GM20431 (cell line): ENCODE data around the gene ZNF469.
"Not testable (repeated sequence)": the region's sequence is repeated elsewhere in the genome, so short reads cannot be mapped to it uniquely, and the experiment has no call there.

ENCODE experiments used
- in situ Hi-C: fragments of 300-500 bp; cut with MseI, MboI; formaldehyde crosslinking; loops from one replicate; pipeline ENCODE4 v1.15.0; 2020; ENCODE audit warnings: low sequenced_read_pairs; ENCODE audit not compliant: unreplicated experiment

The ZNF469 gene

GRCh38 chr16:88356727-88357199 lies 26.0 kb upstream of the ZNF469 start:
- in situ Hi-C loops = no loop called here

GRCh38 chr16:88357317-88358022 lies 25.3 kb upstream of the ZNF469 start:
- in situ Hi-C loops = no loop called here

- in situ Hi-C loops = no loop called here
These were observed 24.7 kb upstream of the ZNF469 start for GRCh38 chr16:88358023-88358420.

- in situ Hi-C loops = no loop called here
These were observed 23.8 kb upstream of the ZNF469 start for GRCh38 chr16:88359008-88359407.

GRCh38 chr16:88360401-88360800 lies 22.4 kb upstream of the ZNF469 start:
- in situ Hi-C loops = not testable (repeated sequence)

- in situ Hi-C loops = no loop called here
These were observed 21.8 kb upstream of the ZNF469 start for GRCh38 chr16:88360999-88361398.

- in situ Hi-C loops = no loop called here
These were observed 21.0 kb upstream of the ZNF469 start for GRCh38 chr16:88361775-88362174.

GRCh38 chr16:88363239-88363891 lies 19.4 kb upstream of the ZNF469 start:
- in situ Hi-C loops = no loop called here

- in situ Hi-C loops = no loop called here
These were observed 17.4 kb upstream of the ZNF469 start for GRCh38 chr16:88365244-88365865.

- in situ Hi-C loops = no loop called here
These were observed 16.6 kb upstream of the ZNF469 start for GRCh38 chr16:88366032-88366703.

- in situ Hi-C loops = no loop called here
These were observed 16.1 kb upstream of the ZNF469 start for GRCh38 chr16:88366704-88367047.

- in situ Hi-C loops = no loop called here
These were observed 15.2 kb upstream of the ZNF469 start for GRCh38 chr16:88367560-88367959.

GRCh38 chr16:88368036-88368435 lies 14.7 kb upstream of the ZNF469 start:
- in situ Hi-C loops = no loop called here

GRCh38 chr16:88368994-88369393 lies 13.8 kb upstream of the ZNF469 start:
- in situ Hi-C loops = no loop called here

GRCh38 chr16:88369447-88370008 lies 13.2 kb upstream of the ZNF469 start:
- in situ Hi-C loops = no loop called here

GRCh38 chr16:88370365-88370764 lies 12.4 kb upstream of the ZNF469 start:
- in situ Hi-C loops = no loop called here

- in situ Hi-C loops = no loop called here
These were observed 10.2 kb upstream of the ZNF469 start for GRCh38 chr16:88372522-88372921.

GRCh38 chr16:88373211-88373610 lies 9.5 kb upstream of the ZNF469 start:
- in situ Hi-C loops = no loop called here

GRCh38 chr16:88373927-88374492 lies 8.7 kb upstream of the ZNF469 start:
- in situ Hi-C loops = no loop called here

GRCh38 chr16:88374736-88375135 lies 8.0 kb upstream of the ZNF469 start:
- in situ Hi-C loops = no loop called here
